HepG2 (cell line): ENCODE data around the gene CSNK1A1. TPM values are rescaled to one million over a fixed set of nuclear protein-coding genes. Genes with fewer than 3 reads are reported as not detected.
A peak's percentile ranks its signal among the peaks of the same experiment; 100 is the strongest.

Experiments used
- ATRX ChIP-seq: sonication (generic); formaldehyde crosslinking; IDR thresholded peaks from 2 replicates; pipeline ENCODE4 v1.4.0; 2020; ENCODE audit warnings: missing genetic modification reagents, borderline replicate concordance
- HHEX ChIP-seq: IDR thresholded peaks from 2 replicates; pipeline ENCODE4 v1.6.1; 2016; ENCODE audit warnings: control low read depth
- KDM1A ChIP-seq: IDR thresholded peaks from 2 replicates; pipeline ENCODE4 v1.6.1; 2016; ENCODE audit warnings: missing compliant biosample characterization
- KMT2B ChIP-seq: IDR thresholded peaks from 2 replicates; pipeline ENCODE4 v1.6.1; 2016; ENCODE audit warnings: missing genetic modification reagents, missing compliant biosample characterization
- NFAT5 ChIP-seq: sonication (generic); formaldehyde crosslinking; IDR thresholded peaks from 2 replicates; pipeline ENCODE4 v1.4.0; 2020; ENCODE audit warnings: missing genetic modification reagents
- RELA ChIP-seq: sonication (generic); formaldehyde crosslinking; IDR thresholded peaks from 2 replicates; pipeline ENCODE4 v1.4.0; 2020; ENCODE audit warnings: missing genetic modification reagents
- RNF219 ChIP-seq: sonication (generic); formaldehyde crosslinking; IDR thresholded peaks from 2 replicates; pipeline ENCODE4 v1.5.0; 2020; ENCODE audit warnings: mild to moderate bottlenecking, missing genetic modification reagents
- ZMYM3 ChIP-seq: sonication (generic); formaldehyde crosslinking; IDR thresholded peaks from 2 replicates; pipeline ENCODE4 v1.5.1; 2020; ENCODE audit warnings: mild to moderate bottlenecking, missing genetic modification reagents
- ZNF20 ChIP-seq: sonication (generic); formaldehyde crosslinking; IDR thresholded peaks from 2 replicates; pipeline ENCODE4 v1.4.0; 2020; ENCODE audit warnings: mild to moderate bottlenecking, moderate library complexity, missing genetic modification reagents
- ZNF414 ChIP-seq: sonication (generic); formaldehyde crosslinking; IDR thresholded peaks from 2 replicates; pipeline ENCODE4 v1.5.0; 2020; ENCODE audit warnings: missing genetic modification reagents
- ZNF441 ChIP-seq: sonication (generic); formaldehyde crosslinking; IDR thresholded peaks from 2 replicates; pipeline ENCODE4 v1.7.0; 2021; ENCODE audit warnings: missing genetic modification reagents, borderline replicate concordance
- ZNF552 ChIP-seq: sonication (generic); formaldehyde crosslinking; IDR thresholded peaks from 2 replicates; pipeline ENCODE4 v1.9.0; 2022; ENCODE audit warnings: missing genetic modification reagents, mild to moderate bottlenecking, borderline replicate concordance
- ZNF770 ChIP-seq: sonication (generic); formaldehyde crosslinking; IDR thresholded peaks from 2 replicates; pipeline ENCODE4 v1.5.0; 2020; ENCODE audit warnings: mild to moderate bottlenecking, missing genetic modification reagents
- ZNF777 ChIP-seq: sonication (generic); formaldehyde crosslinking; IDR thresholded peaks from 2 replicates; pipeline ENCODE4 v1.4.0; 2020; ENCODE audit warnings: missing genetic modification reagents
- polyA plus RNA-seq, 8 experiments: library from polyadenylated mRNA; depleted of rRNA in 3 of 8; stranded (reverse) in 7 of 8; unstranded in 1 of 8; fragments of >200 nt; fragmentation: Illumina TruSeq in 4 of 8; extraction: Trizol in 4 of 8; gene quantifications; 2 replicates each; pipeline versions ENCODE4 v1.2.1 to v1.2.3, GENCODE V29; 2011 to 2016; ENCODE audit warnings: low read depth in 4 of 8, missing spikeins in 1 of 8, mixed read lengths in 1 of 8; ENCODE audit not compliant: insufficient read depth in 1 of 8
- total RNA-seq, 5 experiments: library from RNA; depleted of rRNA; stranded (reverse); fragments of >200 nt; fragmentation: Illumina TruSeq; extraction: Trizol; gene quantifications; 2 replicates each; pipeline ENCODE4 v1.2.3, GENCODE V29; 2016; ENCODE audit warnings: low read depth in 1 of 5
- TF ChIP-seq, protein P1 (sequence below): sonication (generic); formaldehyde crosslinking; IDR thresholded peaks from 2 replicates; pipeline ENCODE4 v1.8.1; 2023; ENCODE audit warnings: mild to moderate bottlenecking, moderate library complexity, missing genetic modification reagents
- TF ChIP-seq, protein P2 (sequence below): sonication (generic); formaldehyde crosslinking; conservative IDR thresholded peaks from 2 replicates; pipeline ENCODE4 v1.4.0; 2020; ENCODE audit warnings: missing genetic modification reagents

The CSNK1A1 gene
- total and polyA plus RNA-seq, 2 of the 13 experiments (the other 11 are each of a cell fraction or from before 2014, with no cell fraction given) = 89.0 to 149 TPM

DNA sequence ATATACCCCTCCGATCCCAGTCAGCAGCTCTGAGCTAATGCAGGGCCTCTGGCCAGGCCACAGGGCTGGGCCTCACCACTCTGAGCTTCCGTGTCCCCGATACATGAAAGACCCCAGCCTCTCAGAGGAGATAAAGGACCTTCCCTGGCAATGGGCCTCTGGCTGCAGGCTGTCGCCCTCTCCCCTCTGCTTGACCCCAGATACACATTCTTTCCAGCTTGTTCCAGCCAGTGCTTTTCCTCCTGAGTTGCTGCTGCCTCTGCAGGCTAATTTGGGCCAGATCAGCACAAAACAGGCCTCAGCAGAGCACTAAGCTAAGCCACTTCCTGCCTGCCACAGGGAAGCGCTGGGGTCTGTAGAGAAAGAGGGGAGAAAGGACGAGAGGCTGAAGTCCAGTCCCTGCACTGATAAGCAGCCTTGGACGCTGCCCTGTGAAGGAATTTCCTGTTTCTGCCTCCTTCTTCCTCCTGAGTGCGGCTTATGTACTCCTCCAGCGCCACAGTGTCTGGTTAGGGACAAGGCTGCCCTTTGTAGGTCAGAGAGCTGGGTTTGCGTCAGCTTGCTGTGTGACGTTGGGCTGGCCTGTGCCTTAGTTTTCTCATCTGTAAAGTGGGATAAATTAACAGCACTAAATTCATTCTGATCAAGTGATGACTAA, 99.1 kb downstream of the CSNK1A1 start (continued):
- TF ChIP-seq NFAT5 = 0 out of 2 replicates have a peak, but pooled peaks have one; percentile 25
- TF ChIP-seq, protein P1, sequence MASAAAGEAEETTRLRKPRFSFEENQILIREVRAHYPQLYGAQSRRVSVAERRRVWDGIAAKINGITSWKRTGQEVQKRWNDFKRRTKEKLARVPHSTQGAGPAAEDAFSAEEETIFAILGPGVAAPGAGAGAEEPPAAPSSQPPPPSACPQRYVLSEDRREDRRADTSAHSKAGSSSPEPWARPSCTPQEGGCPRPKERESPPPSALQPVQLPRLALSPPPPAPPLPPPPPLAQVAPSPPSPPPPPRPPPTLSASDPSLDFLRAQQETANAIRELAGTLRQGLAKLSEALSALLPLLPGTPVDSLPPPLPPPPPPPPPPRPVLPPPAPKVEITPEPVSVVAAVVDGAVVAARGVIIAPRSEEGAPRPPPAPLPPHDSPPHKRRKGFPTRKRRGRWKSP (CRISPR knock-in tag) = 0 out of 2 replicates have a peak, but pooled peaks have one; percentile 39
- TF ChIP-seq ZNF414 (CRISPR knock-in tag) = no peak
- TF ChIP-seq, protein P2, sequence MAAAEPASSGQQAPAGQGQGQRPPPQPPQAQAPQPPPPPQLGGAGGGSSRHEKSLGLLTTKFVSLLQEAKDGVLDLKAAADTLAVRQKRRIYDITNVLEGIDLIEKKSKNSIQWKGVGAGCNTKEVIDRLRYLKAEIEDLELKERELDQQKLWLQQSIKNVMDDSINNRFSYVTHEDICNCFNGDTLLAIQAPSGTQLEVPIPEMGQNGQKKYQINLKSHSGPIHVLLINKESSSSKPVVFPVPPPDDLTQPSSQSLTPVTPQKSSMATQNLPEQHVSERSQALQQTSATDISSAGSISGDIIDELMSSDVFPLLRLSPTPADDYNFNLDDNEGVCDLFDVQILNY (CRISPR knock-in tag) = no peak
- no peak for TF ChIP-seq ATRX (CRISPR knock-in tag)
- TF ChIP-seq ZNF441 (CRISPR knock-in tag) = no peak
- TF ChIP-seq ZNF770 (CRISPR knock-in tag) = 0 out of 2 replicates have a peak, but pooled peaks have one; percentile 54
- TF ChIP-seq RNF219 = no peak
- TF ChIP-seq ZNF777 (CRISPR knock-in tag) = no peak
- no peak for TF ChIP-seq ZNF20
- TF ChIP-seq RELA = no peak
- peak; percentile 100 for TF ChIP-seq ZMYM3 (CRISPR knock-in tag)
- TF ChIP-seq HHEX (CRISPR knock-in tag) = no peak
- TF ChIP-seq KMT2B = peak; percentile 18; the same call in 1 of the 2 replicates
- TF ChIP-seq KDM1A (CRISPR knock-in tag) = peak; percentile 100
- no peak; the same call in 1 of the 2 replicates for TF ChIP-seq ZNF552
